GM19324 (cell line): ENCODE results near the gene GLS2.
A peak's percentile ranks its signal among the peaks of the same experiment; 100 is the strongest.
"Not testable (repeated sequence)": the region's sequence is repeated elsewhere in the genome, so short reads cannot be mapped to it uniquely, and the experiment has no call there.

Experiments used
- ATAC-seq: cut with Tn5 transposase; IDR thresholded peaks from one replicate; pipeline ENCODE4 v1.9.1; 2021; ENCODE audit warnings: mild to moderate bottlenecking, moderate library complexity; ENCODE audit not compliant: unreplicated experiment, low FRiP score

The GLS2 gene

DNA sequence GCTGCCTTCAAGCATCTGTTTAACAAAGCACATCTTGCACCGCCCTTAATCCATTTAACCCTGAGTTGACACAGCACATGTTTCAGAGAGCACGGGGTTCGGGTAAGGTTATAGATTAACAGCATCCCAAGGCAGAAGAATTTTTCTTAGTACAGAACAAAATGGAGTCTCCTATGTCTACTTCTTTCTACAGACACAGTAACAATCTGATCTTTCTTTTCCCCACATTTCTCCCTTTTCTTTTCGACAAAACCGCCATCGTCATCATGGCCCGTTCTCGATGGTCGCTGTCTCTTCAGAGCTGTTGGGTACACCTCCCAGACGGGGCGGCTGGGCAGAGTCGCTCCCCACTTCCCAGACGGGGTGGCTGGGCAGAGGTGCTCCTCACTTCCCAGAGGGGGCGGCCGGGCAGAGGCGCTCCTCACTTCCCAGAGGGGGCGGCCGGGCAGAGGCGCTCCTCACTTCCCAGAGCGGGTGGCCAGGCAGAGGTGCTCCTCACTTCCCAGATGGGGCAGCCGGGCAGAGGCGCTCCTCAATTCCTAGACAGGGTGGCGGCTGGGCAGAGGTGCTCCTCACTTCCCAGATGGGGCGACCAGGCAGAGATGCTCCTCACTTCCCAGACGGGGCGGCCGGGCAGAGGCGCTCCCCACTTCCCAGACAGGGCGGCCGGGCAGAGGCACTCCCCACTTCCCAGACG lies 5.6 kb upstream of the GLS2 start:
- not testable (repeated sequence) for ATAC-seq

DNA sequence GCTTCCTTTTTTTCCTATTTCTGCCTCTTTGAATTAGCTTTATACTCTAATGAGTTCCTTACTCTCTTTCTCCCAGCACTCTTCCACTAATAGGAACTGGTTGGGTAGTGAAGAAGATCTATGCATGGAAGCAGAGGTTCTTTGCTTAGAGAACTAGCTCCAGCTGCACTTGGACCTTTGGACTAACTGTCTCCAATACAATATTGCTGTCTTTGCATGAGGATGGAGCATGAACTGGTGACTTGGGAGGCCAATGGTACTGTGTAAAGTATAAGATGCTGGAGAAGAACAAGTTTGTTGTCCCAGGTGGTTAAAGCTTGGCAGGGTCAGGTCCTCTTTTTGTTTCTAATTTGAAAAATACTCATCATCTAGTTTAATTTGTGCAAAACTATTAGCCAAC lies 2.4 kb upstream of the GLS2 start:
- no peak for ATAC-seq

DNA sequence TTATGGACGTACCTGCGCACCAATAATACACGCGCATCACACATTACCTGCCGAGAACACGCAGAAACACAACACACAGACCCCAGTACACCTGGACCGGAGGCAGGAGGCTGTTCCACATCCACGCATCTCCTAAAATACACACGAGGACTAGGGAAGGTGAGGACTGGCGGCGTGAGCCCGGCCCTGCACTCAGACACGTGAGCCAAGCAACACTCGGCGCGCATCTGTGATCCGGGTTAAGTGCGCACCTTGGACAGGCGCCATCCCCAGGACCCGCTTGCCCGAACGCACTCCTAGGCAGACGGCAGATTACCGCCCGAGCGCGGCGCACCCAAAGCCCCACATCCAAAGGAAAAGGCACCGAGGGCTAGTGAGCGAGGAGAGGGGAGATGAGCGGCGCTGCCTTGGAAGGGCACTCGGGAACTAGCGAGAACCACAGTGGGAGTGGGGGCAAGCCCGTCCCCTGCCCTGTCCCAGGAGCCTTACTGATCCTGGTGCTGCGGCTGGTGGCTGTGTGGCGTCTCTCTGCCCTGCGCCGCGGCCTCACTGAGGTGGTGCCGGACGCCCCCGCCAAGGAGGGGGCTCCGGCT lies 417 bp downstream of the GLS2 start:
- peak; percentile 33 for ATAC-seq

DNA sequence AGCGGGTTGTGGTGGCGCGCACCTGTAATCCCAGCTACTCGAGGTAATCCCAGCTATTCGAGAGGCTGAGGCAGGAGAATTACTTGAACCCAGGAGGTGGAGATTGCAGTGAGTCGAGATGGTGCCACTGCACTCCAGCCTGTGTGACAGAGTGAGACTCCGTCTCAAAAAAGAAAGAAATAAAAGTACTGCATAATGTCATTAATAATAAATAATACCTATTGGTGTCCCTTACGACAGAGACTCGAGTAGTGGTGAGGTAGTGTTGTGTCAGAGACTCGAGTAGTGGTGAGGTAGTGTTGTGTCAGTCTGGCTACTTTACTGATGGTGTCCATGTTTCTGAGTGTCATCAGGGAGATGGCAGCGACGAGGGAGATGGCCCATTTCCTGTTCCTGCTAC lies 1.3 kb downstream of the GLS2 start:
- no peak for ATAC-seq

DNA sequence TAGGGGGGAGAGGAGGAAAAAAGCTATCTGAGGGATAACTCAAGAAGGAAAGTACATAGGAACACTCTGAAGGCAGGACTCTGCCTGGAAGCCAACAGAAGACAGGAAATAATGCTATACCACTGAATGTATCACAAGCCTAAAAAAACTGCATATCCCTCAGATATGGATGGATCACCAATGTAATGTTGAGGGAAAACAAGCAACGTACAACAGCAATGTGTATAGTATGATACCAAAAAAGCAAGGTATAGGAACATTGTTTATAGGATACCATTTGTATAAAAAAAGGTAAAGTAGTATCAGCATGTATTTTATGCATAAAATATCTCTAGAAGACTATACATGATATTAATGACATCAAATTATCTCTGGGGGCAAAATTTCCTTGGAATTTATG lies 3.4 kb downstream of the GLS2 start:
- ATAC-seq: no peak

DNA sequence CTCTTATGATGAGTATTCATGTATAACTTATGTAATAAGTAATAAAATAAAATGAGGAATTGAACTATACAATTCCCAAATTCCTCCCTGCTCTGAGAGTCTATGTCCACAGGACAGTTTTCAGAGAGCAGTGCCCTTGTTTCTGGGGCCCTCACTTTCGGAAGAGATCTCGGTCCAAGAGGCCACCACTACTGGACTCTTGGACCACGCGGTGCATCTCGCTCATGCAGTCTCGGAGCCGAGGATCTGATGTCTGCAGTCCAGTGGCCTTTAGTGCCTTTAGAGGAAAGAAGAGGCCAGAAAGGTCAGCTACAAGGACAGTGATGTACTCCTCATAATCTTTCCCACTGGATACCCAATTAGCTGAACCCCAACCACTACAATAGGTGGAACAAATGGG lies 8.3 kb downstream of the GLS2 start:
- ATAC-seq: no peak

DNA sequence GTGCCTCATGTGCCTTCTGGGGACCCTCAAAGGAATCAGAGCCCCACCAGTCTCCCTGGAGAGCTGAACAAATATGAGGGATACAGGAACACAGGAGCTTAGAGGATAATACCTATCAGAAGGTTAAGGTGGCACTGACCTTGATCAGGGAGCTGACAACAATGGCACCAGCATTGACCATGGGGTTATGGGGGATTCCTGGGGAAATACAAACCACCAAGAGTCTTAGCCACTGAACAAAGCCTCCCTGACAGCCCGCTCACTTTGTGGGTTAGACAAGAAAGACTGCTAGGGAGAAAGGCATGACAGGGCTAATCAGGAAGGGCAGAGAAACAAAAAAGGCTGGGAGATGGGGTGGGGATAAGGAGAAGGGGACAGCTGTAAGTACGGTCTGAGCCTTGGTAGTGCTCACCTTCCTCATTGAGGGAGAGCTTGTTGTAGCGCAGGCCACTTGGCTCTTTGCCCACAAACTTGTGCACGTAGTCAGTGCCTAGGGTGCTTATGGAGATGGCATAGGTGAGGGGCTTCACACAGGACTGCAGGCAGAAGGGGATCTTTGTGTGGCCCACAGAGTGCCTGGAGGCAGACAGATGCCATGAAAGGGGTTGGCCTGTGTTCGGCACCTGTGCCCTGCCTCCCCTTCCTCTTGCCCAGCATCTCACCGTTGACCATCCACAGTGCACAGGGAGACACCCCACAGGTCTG lies 10.3 kb downstream of the GLS2 start:
- no peak for ATAC-seq

DNA sequence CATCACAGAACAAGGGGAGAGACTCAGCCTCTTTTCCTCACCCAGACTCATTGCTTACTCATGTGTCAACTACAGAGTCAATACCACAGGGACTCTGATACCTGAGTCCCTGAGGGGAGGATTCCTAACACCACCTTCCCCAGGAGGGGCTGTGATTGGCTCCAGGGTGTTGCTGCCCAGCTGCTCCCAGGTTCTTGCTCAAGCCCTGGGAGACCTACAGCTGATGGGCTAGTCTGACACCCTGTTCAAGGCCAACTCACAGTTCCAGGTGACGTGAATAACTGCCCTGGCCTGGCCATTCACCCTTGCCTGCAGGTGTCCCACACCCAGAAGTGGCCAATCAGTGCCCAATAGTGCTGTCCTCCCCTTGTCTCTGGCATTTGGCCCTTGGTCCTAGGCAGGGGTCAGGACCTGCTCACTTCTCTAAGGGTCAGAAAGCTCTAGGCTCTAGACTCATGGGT lies 11.0 kb downstream of the GLS2 start:
- no peak for ATAC-seq

DNA sequence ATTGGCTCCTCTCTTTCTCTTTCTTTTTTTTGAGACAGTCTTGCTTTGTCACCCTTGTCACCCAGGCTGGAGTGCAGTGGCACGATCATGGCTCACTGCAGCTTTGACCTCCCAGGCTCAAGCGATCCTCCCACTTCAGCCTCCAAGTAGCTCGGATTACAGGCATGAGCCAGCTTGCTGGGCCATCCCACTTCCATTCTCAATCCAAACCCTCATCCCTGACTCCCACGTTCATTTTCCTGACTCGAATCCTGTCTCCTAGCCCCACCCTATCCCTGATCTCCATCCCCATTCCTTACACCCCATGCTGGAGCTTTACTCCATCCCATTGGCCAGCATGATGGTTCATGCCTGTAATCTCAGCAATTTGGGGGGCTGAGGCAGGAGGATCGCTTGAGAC lies 11.8 kb downstream of the GLS2 start:
- ATAC-seq: no peak

DNA sequence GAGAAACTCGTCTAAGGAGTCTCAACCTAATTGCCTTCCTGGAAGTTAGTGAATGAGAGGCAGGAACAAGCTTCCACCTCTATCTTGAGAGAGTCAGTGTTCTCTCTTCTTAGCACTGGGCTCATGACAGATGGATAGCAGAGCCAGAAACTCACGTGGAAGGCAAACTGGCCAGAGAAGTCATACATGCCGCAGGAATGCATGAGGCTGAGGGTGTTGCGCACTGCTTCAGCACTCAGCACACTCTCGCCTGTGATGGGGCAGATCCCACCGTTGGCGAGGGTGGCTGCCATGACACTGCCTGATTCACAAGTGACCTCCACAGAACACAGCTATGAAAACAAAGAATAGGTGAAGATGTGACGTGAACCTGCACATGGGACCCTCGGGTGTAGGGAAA lies 13.6 kb downstream of the GLS2 start:
- ATAC-seq: no peak

DNA sequence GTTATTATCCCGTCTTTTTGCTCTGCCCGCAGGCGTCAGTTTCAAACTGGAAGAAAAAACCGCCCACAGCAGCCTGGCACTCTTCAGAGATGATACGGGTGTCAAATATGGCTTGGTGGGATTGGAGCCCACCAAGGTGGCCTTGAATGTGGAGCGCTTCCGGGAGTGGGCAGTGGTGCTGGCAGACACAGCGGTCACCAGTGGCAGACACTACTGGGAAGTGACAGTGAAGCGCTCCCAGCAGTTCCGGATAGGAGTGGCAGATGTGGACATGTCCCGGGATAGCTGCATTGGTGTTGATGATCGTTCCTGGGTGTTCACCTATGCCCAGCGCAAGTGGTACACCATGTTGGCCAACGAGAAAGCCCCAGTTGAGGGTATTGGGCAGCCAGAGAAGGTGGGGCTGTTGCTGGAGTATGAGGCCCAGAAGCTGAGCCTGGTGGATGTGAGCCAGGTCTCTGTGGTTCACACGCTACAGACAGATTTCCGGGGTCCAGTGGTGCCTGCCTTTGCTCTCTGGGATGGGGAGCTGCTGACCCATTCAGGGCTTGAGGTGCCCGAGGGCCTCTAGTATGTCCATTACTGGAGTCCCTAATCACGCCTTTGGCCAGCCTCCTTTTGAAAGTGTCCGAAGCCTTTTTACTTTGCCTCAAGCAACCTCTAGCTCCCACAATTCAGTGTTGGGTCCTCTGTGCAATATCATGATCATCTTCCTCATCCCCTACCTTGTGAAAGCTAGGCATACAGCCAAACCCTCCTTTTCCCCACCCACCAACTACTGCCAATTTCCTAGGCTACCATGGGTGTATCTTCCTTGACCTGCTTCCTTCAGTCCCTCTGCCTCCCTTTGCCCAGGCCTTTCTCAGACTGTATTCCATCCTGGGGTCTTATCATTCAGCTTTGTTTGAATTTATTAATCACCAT lies 18.7 kb downstream of the GLS2 start:
- ATAC-seq: no peak

DNA sequence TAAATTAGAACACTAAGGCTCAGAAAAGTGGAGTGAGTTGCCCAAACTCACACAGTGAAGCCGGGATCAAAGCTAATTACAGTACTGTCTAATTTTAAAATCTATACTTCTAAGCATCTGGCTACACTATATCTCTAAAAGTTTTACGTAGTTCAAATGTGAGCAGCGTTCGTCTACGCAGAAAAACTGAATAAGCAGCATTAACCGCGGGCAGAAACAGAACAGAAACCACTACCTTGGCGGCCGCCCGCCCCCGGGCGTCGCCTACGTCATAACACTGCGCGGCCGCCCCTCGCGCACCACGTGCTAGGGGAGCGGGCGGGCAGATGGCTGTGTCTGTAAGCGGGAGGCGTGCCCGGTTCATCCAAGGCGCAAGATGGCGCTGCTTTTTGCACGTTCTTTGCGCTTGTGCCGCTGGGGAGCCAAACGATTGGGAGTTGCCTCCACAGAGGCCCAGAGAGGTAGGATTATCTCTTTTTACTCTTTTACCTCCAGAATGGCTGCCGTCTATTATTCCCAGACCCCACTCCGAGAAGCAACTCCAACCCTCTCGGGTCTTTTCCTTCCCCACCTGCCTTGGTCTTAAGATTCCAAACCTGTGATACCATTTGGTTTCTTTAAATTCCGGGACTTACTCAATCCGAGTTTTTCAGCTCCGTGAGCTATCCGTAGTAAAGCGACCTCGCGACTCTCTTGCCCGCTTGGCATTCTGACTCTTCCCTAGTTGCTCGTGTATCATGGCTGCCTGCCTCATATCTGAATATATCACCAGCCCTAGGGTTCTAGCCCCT lies 19.6 kb downstream of the GLS2 start, which contains the start of gene SPRYD4:
Gene SPRYD4, plus strand, starts transcription at position 363 of the 791 bp plus-strand sequence. Its CDS starts 14 bp downstream, at position 377.
- ATAC-seq: peak; percentile 94

DNA sequence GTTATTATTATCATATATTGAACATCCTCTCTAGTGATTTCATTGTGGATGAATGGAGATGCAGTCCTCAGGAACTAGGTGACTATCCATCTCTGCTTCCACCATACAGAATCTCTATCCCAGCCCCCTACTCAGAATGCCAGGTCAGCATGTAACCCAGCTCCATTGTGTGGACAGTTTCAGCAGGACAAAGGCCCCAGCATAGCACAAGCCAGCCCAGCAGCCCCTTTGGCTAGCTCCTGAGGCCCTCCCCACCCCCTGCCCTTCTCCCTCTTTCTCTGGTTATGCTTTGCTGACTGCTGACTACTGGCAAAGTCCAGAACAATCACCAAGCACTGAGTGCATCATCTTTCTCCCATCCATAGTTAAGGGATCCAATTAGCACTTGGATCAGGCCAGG lies 25.4 kb downstream of the GLS2 start:
- ATAC-seq: no peak

DNA sequence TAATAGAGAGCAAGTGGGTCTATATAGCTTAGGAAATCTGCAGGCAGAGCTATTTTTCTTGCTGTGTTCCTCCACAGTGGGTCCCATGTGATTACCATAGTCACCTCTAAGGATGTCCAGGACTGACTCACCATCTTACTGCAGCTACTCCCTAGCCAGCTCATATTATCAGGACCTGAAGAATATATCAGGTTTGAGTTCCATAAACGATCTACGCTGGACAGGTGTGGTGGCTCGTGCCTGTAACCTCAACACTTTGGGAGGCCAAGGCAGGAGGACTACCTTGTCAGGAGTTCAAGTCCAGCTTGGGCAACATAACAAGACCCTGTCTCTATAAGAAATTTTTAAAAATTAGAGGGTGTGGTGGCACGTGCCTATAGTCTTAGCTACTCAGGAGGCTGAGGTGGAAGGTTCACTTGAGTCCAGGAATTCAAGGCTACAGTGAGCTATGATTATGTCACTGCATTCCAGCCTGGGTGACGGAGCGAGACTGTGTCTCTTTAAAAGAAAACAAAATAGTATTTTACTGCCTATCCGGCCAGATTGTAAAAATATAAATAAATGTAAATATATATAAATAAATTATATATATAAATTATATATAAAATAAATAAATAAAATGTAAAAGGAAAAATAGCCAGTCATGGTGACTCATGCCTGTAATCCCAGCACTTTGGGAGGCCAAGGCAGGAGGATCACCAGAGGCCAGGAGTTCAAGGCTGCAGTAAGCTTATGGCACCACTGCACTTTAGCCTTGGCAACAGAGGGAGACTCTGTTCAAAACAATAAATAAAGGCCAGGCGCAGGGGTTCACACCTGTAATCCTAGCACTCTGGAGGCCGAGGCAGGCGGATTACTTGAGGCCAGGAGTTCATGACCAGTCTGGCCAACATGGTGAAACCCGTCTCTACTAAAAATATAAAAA lies 26.5 kb downstream of the GLS2 start:
- no peak for ATAC-seq

DNA sequence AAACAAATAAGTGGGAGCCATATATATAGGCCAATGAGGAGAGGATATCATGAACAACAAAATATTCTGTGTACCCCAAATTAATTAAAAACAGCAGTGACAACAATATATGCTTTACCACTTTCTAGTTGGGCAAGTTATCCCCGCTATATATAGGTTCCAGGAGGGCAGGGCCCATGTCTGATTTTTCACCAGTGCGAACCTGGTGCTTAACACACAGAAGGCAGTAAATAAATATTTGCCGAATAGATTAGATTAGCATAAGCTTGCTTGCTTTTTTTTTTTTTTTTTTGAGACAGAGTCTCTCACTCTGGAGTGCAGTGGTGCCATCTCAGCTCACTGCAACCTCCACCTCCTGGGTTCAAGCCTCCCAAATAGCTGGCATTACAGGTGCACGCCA lies 30.1 kb downstream of the GLS2 start:
- ATAC-seq: no peak

DNA sequence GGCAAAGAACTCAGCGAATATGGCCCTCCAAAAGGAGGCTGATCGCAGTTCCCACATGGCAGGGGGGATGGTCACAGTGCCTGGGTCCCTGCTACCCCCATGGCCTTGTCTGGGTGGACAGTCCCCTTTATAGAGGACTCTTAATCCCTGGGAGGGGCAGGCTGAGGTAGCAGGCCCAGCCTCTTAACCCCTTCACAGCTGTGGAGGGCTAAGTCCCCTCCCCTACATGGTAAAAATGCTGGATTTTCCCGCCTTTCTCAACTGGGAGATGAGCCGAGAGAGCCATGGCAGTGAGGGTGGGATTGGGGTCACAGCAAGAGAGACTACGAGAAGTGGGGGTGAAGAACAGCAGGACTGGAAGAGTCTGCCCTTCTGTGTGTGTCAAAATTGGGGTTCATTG lies 33.4 kb downstream of the GLS2 start, which contains the start of gene MIP:
Gene MIP, minus strand, starts transcription at position 101 of the 400 bp plus-strand sequence. Its CDS starts 44 bp downstream, at position 57.
- no peak for ATAC-seq

DNA sequence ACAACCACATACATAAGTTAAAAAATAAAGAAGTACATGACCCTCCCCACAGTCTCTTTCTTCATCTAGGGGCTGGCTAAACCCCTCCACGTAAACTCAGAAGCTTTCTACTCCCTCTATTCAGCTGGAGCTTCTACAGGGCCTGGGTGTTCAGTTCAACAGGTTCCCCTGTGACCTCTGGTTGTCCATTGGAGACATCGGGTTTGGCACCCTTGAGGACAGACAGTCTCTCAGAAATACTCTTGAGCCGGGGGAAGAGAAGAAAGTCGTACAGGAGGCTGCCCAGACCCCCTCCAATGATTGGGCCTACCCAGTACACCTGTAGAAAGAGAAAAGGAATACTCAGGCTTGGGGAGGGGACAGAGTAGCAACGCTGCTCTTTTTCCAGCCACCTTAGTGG lies 36.8 kb downstream of the GLS2 start:
- ATAC-seq: no peak

DNA sequence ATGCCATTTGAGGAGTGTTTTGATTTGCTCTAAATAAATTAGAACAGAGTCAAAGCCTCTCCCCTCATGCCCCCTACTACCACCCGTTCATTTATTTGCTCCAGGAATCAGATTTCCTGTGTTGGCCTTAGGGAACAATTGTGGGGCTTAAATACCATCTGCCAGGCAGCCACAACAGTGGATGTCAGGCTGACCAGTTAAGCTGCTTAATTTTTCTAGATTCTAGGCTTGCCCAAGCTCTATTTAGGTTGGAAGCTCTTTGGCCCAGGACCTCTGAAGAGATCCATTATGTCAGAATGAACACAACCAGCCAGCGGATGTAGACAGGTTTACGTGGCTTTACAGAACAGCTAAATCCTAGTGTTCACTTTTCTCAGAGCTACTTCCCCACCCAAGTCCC lies 37.7 kb downstream of the GLS2 start:
- ATAC-seq: no peak

DNA sequence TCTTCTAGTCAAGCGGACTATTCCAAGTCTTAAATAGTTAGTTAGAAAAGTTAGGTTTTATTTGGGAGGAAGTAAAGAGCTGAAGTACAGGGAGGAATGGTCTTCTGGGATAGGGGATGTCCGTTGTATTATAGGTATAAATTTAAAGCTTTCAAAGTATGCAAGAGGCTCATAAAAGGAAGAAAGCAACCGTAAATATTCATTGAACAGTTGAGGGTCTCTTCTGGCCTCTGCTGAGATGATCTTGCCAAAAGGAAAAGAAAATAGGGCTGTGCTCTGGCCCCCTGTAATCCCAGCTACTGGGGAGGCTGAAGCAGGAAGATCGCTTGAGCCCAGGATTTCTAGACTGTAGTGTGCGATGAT lies 38.4 kb downstream of the GLS2 start:
- no peak for ATAC-seq
